Mesothelial cell of epicardium (in vitro differentiated cells): Measurements from ENCODE around the gene MARCHF10. TPM values are rescaled to one million over a fixed set of nuclear protein-coding genes. Genes with fewer than 3 reads are reported as not detected.

Experiments used
- DNase-seq, 2 experiments: peaks; one replicate each; pipeline ENCODE4 v3.0.0; 2021; ENCODE audit warnings: low spot score in 2 of 2; ENCODE audit not compliant: unreplicated experiment in 2 of 2
- H3K27ac Mint-ChIP-seq: 2 replicates; pipeline ENCODE4 v1.8.0; 2021; ENCODE audit warnings: mixed read lengths
- H3K27me3 Mint-ChIP-seq: 2 replicates; pipeline ENCODE4 v1.8.0; 2021; ENCODE audit warnings: low read depth, mixed read lengths
- H3K36me3 Mint-ChIP-seq: 2 replicates; pipeline ENCODE4 v1.8.0; 2021; ENCODE audit warnings: mixed read lengths
- H3K4me1 Mint-ChIP-seq: 2 replicates; pipeline ENCODE4 v1.8.0; 2021; ENCODE audit warnings: mixed read lengths
- H3K4me3 Mint-ChIP-seq: 2 replicates; pipeline ENCODE4 v1.8.0; 2021; ENCODE audit warnings: mild to moderate bottlenecking, moderate library complexity, mixed read lengths
- H3K9me3 Mint-ChIP-seq: 2 replicates; pipeline ENCODE4 v1.8.0; 2021; ENCODE audit warnings: mixed read lengths
- CTCF ChIP-seq: fragments of 200-600 bp; sonication (generic); IDR thresholded peaks from one replicate; pipeline ENCODE4 v1.5.0; 2021; ENCODE audit warnings: antibody characterized with exemption; ENCODE audit not compliant: unreplicated experiment
- total RNA-seq: library from RNA; stranded (reverse); gene quantifications from 3 replicates; pipeline ENCODE4 v1.2.1, GENCODE V29; 2021

The MARCHF10 gene
- total RNA-seq, 1 donor from 2014 or later, result 1.1 TPM

GRCh38 chr17:62718429-62718828, 89.7 kb downstream of the MARCHF10 start:
- Mint-ChIP-seq H3K36me3 (peaks cover 9% of the 10 kb centered on the region), H3K27ac (peak overlapping the region; percentile 18), H3K4me3 (no peak overlapping the region), H3K4me1 (peaks cover 29% of the 10 kb centered on the region), H3K9me3 (peaks cover 11% of the 10 kb centered on the region), H3K27me3 (no peaks in the 10 kb centered on the region)
- TF ChIP-seq CTCF, result no peak
- DNase-seq, result no peak

GRCh38 chr17:62717889-62718288, 90.2 kb downstream of the MARCHF10 start:
- H3K9me3 Mint-ChIP-seq, result peaks cover 11% of the 10 kb centered on the region
- H3K36me3 Mint-ChIP-seq, result peaks cover 9% of the 10 kb centered on the region
- TF ChIP-seq CTCF, result no peak
- H3K4me1 Mint-ChIP-seq, result peaks cover 30% of the 10 kb centered on the region
- H3K27me3 Mint-ChIP-seq, result no peaks in the 10 kb centered on the region
- no peak overlapping the region for H3K4me3 Mint-ChIP-seq
- H3K27ac Mint-ChIP-seq, result no peak overlapping the region
- DNase-seq, result no peak

GRCh38 chr17:62717589-62717855, 90.6 kb downstream of the MARCHF10 start:
- H3K9me3 Mint-ChIP-seq, result peaks cover 11% of the 10 kb centered on the region
- no peak for DNase-seq
- H3K4me3 Mint-ChIP-seq, result no peak overlapping the region
- peaks cover 9% of the 10 kb centered on the region for H3K36me3 Mint-ChIP-seq
- H3K27ac Mint-ChIP-seq, result no peak overlapping the region
- peaks cover 26% of the 10 kb centered on the region for H3K4me1 Mint-ChIP-seq
- TF ChIP-seq CTCF, result no peak
- H3K27me3 Mint-ChIP-seq, result no peaks in the 10 kb centered on the region

GRCh38 chr17:62716834-62717588, 91.1 kb downstream of the MARCHF10 start:
- TF ChIP-seq CTCF, result no peak

GRCh38 chr17:62715882-62716390, 92.2 kb downstream of the MARCHF10 start:
- no peaks in the 10 kb centered on the region for H3K27me3 Mint-ChIP-seq
- peaks cover 26% of the 10 kb centered on the region for H3K4me1 Mint-ChIP-seq
- H3K27ac Mint-ChIP-seq, result no peak overlapping the region
- H3K9me3 Mint-ChIP-seq, result peaks cover 11% of the 10 kb centered on the region
- H3K4me3 Mint-ChIP-seq, result no peak overlapping the region
- peaks cover 9% of the 10 kb centered on the region for H3K36me3 Mint-ChIP-seq
- DNase-seq, result no peak
- TF ChIP-seq CTCF, result no peak

More at GRCh38 chr17:62716834-62717588, 91.1 kb downstream of the MARCHF10 start:
- Mint-ChIP-seq H3K4me3 (no peak overlapping the region), H3K36me3 (peaks cover 9% of the 10 kb centered on the region), H3K27ac (no peak overlapping the region), H3K27me3 (no peaks in the 10 kb centered on the region), H3K4me1 (peaks cover 26% of the 10 kb centered on the region), H3K9me3 (peaks cover 11% of the 10 kb centered on the region)
- no peak for DNase-seq
